GM19035 (cell line): ENCODE results near the gene FSTL5.

Experiments
- ATAC-seq: cut with Tn5 transposase; IDR thresholded peaks from one replicate; pipeline ENCODE4 v1.9.1; 2021; ENCODE audit not compliant: unreplicated experiment

FSTL5 gene

GRCh38 chr4:161949946-161950725 lies 213.7 kb downstream of the FSTL5 start:
- ATAC-seq, result no peak

DNA sequence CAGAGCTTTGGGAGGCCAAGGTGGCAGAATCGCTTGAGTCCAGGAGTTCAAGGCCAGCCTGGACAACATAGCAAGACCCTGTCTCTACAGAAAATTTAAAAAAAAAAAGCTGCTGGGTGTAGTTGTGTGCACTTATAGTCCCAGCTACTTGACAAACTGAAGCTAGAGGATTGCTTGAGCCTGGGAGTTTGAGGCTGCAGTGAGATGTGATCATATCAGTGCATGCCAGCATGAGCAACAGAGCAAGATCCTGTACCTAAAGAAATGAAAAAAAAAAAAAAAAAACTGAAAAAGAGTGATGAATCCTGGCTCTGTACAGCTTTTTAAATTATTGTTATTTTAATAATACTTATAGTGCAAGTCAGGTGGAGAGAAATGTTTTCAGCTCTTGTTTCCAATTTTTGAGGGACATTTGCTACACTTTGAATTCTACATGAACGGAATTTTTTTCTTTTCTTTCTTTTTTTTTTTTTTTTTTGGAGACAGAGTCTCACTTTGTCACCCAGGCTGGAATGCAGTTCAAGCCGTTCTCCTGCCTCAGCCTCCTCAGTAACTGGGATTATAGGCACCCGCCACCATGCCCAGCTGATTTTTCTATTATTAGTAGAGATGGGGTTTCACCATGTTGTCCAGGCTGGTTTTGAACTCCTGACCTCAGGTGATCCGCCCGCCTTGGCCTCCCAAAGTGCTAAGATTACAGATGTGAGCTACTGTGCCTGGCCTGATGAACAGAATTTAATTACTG lies 215.6 kb downstream of the FSTL5 start:
- no peak for ATAC-seq

DNA sequence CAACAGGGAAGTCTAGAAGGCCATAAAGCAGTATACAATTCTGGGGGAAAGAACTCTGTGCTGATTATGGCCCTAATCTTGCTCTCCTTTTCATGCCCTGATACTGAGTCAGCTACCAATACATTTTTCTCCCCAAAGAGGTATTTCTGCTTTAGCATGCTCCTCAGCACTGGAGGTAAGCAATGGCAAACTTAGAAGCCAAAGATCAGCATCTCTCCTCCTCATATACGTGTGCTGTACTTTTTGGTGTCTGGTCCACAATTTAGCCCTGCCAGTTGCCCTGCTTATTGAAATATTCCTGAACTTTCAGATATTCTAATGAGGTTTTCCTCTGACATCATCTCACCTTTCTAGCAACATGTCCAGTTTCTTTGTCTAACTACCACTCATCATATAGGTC lies 226.2 kb downstream of the FSTL5 start:
- ATAC-seq, result no peak

DNA sequence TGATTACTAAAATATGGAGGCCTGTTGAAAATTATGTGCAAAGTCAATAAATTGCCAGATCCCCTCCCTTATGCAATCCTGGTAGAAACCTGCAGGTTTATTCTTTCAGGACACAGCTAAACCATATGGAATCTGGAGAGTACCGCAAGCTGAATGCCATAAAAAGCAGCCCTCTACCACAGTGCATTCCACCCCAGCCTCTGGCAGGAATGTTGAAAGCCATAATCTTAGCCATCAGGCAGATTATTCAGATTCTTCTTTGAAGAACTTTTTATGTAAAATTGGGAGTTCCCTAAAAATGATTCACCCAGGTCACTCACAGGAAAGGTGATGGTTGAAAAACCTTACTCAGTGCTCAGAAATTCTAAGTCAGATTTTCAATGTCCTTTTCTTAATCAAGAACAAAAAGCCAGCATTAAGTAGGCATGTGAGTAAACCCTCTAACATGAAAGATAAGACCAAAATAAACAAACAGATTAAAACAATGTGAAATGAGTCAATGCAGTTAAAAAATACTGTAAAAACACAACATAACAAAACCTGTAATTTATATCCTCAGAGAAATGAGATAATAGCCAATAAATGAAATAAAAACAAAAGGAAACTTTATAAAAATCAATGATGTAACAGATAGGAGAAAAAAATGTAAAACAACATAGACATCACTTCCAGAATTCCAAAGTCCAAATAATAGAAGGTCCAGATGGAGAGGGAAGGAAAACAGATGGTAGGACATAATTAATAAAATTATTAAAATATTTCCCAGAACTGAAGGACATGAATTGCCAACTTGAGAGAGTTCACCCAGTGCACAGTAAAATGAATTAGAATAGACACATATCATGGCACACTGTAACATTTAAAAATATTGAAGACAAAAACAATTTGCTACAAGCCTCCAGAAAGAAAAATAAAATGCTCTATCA lies 226.9 kb downstream of the FSTL5 start:
- no peak for ATAC-seq

- ATAC-seq, result no peak
These were observed 232.7 kb downstream of the FSTL5 start for GRCh38 chr4:161931089-161931488.

GRCh38 chr4:161929956-161930355 lies 233.8 kb downstream of the FSTL5 start:
- no peak for ATAC-seq

- ATAC-seq, result no peak
These were observed 237.6 kb downstream of the FSTL5 start for GRCh38 chr4:161926033-161926828.

- ATAC-seq, result no peak
These were observed 243.3 kb downstream of the FSTL5 start for GRCh38 chr4:161920304-161921052.

- ATAC-seq, result no peak
These were observed 244.2 kb downstream of the FSTL5 start for GRCh38 chr4:161919442-161920220.

GRCh38 chr4:161916035-161916434 lies 247.8 kb downstream of the FSTL5 start:
- ATAC-seq, result no peak

- no peak for ATAC-seq
These were observed 256.2 kb downstream of the FSTL5 start for GRCh38 chr4:161907590-161907955.

GRCh38 chr4:161906836-161907589 lies 256.8 kb downstream of the FSTL5 start:
- no peak for ATAC-seq

DNA sequence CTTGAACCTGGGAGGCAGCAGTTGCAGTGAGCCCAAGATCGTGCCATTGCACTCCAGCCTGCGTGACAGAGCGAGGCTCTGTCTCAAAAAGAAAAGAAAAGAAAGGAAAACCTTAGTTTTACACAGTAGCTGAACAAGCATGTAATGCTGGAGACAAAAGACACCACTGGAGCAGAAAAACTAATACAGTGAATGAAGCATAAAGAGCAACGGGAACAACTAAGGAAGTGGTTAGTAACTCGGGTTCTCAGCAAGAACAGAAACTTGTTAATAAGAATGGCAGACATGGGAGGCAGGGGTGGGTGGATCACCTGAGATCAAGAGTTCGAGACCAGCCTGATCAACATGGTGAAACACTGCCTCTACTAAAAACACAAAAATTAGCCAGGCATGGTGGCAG lies 263.7 kb downstream of the FSTL5 start:
- ATAC-seq, result no peak

- no peak for ATAC-seq
These were observed 269.2 kb downstream of the FSTL5 start for GRCh38 chr4:161894493-161895167.

GRCh38 chr4:161894014-161894413 lies 269.8 kb downstream of the FSTL5 start:
- ATAC-seq, result no peak

- no peak for ATAC-seq
These were observed 270.2 kb downstream of the FSTL5 start for GRCh38 chr4:161893566-161893965.

GRCh38 chr4:161892951-161893350 lies 270.8 kb downstream of the FSTL5 start:
- no peak for ATAC-seq

- ATAC-seq, result no peak
These were observed 280.6 kb downstream of the FSTL5 start for GRCh38 chr4:161883157-161883556.
